NOMO-1 (cell line): ENCODE data around the gene ALOX15B.
A peak's percentile ranks its signal among the peaks of the same experiment; 100 is the strongest.
"Not testable (repeated sequence)": the region's sequence is repeated elsewhere in the genome, so short reads cannot be mapped to it uniquely, and the experiment has no call there.

Experiments
- DNase-seq, 2 experiments: peaks; one replicate each; lab custom pipeline; 2025; ENCODE audit not compliant: unreplicated experiment in 2 of 2; lab: John Stamatoyannopoulos, UW

ALOX15B gene

GRCh38 chr17:8077939-8078338, 39.1 kb downstream of the ALOX15B start:
- DNase-seq, result not testable (repeated sequence)

- peak; percentile 57 to 70 for DNase-seq
These were observed 40.7 kb downstream of the ALOX15B start for GRCh38 chr17:8079291-8080207.

- DNase-seq, result no peak
These were observed 41.4 kb downstream of the ALOX15B start for GRCh38 chr17:8080208-8080798.

GRCh38 chr17:8080799-8081219, 42.0 kb downstream of the ALOX15B start:
- no peak for DNase-seq

- no peak for DNase-seq
These were observed 43.0 kb downstream of the ALOX15B start for GRCh38 chr17:8081876-8082275.

- no peak for DNase-seq
These were observed 43.4 kb downstream of the ALOX15B start for GRCh38 chr17:8082292-8082691.

GRCh38 chr17:8084250-8084649, 45.4 kb downstream of the ALOX15B start:
- no peak for DNase-seq

GRCh38 chr17:8087075-8087951, 48.5 kb downstream of the ALOX15B start, which contains the start of gene ALOX12B:
Gene ALOX12B (minus strand): TSS chr17:8087716. CDS start chr17:8087442, 274 bp downstream.
- DNase-seq, result no peak

- no peak for DNase-seq
These were observed 49.0 kb downstream of the ALOX15B start for GRCh38 chr17:8087952-8088230.

GRCh38 chr17:8089728-8090127, 50.9 kb downstream of the ALOX15B start:
- no peak for DNase-seq

- peak in 1 of 2 experiments; percentile 11 for DNase-seq
These were observed 52.3 kb downstream of the ALOX15B start for GRCh38 chr17:8091033-8091687.

- DNase-seq, result no peak
These were observed 56.5 kb downstream of the ALOX15B start for GRCh38 chr17:8095361-8095760.

- DNase-seq, result no peak
These were observed 57.7 kb downstream of the ALOX15B start for GRCh38 chr17:8096541-8096940.
